ENCODE results near the gene NSD2.
A peak's percentile ranks its signal among the peaks of the same experiment; 100 is the strongest.
"Not testable (repeated sequence)": the region's sequence is repeated elsewhere in the genome, so short reads cannot be mapped to it uniquely, and the experiment has no call there.

The NSD2 gene

DNA sequence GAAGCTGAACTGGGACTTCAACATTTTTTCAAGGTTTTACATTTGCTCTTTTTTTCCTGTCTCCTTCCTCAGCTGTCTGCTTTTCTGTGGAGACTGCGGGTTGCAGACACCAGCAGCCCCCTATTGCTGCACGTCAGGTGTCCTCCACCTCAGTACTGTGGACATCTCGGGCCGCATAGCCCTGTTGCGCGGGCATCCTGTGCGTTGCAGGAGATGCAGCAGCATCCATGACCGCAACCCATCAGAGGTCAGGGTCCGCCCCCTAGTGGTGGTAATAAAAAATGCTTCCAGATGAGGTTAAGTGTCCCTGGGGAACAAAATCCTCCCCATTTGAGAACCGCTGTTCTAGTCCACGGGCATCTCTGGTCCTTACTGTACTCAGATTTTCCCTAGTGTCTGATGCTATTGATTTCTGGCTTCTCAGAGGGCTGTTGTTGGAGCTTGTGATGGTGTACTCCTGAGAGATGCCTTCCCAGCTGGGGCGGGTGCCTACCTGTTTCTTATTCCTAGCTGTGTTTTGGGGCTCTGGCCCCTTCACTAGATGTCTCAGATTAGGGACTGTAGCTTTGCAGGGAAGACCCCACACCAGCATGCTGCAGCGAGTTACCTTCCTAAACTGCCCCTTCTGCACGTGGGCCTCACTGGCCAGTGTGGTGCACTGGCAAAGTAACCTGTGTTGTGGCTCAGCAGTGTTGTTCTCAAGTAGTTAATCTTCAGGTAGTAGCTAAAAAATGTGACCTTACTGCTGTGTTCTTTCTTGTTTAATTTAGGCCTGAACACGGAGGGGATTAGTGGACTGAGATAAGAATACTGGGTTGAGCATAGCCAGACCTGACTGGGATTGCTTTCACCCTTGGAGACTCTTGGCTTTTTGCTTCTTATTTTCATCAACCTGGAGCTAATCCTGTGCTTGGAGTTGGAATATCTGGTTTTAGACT lies 28.2 kb downstream of the NSD2 start:
- DNase-seq (ENCODE audit: low spot score), result peak; percentile 88

- no peak for DNase-seq (ENCODE audit: low spot score)
Observed at GRCh38 chr4:1900087-1900433, 28.9 kb downstream of the NSD2 start.

DNA sequence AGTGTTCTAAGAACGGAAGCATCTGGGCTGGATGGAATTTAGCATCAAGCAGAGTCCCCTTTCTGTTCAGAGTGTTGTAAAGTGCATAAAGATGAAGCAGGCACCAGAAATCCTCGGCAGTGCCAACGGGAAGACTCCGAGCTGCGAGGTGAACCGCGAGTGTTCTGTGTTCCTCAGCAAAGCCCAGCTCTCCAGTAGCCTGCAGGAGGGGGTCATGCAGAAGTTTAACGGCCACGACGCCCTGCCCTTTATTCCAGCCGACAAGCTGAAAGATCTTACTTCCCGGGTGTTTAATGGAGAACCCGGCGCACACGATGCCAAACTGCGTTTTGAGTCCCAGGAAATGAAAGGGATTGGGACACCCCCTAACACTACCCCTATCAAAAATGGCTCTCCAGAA lies 29.4 kb downstream of the NSD2 start:
- DNase-seq (ENCODE audit: low spot score), result no peak

GRCh38 chr4:1901127-1901526 lies 29.9 kb downstream of the NSD2 start:
- no peak for DNase-seq (ENCODE audit: low spot score)

- no peak for DNase-seq (ENCODE audit: low spot score)
Observed at GRCh38 chr4:1902243-1902642, 31.1 kb downstream of the NSD2 start.

- no peak for DNase-seq (ENCODE audit: low spot score)
Observed at GRCh38 chr4:1903035-1903434, 31.8 kb downstream of the NSD2 start.

GRCh38 chr4:1904042-1904441 lies 32.8 kb downstream of the NSD2 start:
- no peak for DNase-seq (ENCODE audit: low spot score)

DNA sequence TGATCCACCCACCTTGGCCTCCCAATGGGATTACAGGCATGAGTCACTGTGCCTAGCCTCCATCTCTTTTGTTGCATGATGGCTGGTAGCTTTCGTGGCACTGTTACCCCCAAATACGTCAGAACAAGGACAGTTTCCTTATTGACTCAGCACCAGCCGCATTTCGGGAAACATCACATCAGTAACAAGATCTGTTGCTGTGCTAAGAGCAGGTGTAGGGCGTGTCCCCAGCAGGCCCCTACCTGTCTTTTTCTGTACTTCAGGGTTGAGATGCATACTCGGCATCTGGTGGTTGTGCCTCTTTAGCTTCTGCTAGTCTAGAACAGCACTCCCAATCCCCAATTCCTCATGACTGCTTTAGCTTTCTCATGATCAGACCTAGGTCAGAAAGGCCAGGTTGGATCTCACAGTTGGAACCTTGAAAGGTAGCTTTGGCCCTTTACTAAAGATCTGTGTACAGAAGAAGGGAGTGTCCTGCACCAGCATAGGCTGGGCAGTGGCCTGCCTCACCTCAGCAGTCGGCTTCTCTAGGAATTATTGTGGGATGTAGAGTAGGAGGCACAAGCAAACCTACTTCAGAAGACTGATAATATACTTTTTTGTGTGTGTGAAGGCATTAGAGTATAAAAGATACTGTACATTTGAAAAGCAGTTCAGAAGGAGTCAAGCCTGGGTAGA lies 36.8 kb downstream of the NSD2 start:
- DNase-seq (ENCODE audit: low spot score), result no peak

- not testable (repeated sequence) for DNase-seq (ENCODE audit: low spot score)
Observed at GRCh38 chr4:1909696-1910095, 38.5 kb downstream of the NSD2 start.

GRCh38 chr4:1910643-1911042 lies 39.5 kb downstream of the NSD2 start:
- DNase-seq (ENCODE audit: low spot score), result no peak

DNA sequence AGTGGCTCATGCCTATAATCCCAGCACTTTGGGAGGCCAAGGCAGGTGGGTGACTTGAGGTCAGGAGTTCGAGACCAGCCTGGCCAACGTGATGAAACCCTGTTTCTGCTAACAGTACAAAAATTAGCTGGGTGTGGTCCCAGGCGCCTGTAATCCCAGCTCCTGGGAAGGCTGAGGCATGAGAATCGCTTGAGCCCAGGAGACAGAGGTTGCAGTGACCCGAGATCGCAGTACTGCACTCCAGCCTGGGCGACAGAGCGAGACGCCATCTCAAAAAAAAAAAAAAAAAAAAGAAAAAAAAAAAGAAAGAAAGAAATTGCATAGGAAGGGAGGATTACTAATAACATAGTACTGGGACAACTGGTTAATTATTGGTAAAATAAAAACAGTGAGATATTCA lies 40.1 kb downstream of the NSD2 start:
- not testable (repeated sequence) for DNase-seq (ENCODE audit: low spot score)

DNA sequence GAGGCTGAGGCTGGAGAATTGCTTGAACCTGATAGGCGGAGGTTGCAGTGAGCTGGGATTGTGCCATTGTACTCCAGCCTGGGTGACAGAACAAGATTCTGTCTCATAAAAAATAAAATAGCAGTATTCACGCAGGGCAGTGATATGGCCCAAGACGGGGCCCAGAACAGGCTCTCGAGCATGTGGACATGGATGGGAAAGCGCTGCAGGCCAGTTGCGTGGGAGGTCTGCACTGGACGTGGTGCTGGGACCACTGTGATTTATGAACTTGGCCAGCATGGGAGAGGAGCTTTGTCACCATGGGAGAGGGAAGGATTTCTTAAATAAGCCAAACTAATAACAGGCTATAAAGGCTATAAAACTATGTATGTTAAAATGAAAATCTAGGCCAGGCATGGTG lies 51.6 kb downstream of the NSD2 start:
- DNase-seq (ENCODE audit: low spot score), result no peak

GRCh38 chr4:1927675-1928074 lies 56.5 kb downstream of the NSD2 start:
- DNase-seq (ENCODE audit: low spot score), result peak; percentile 5

- DNase-seq (ENCODE audit: low spot score), result no peak
Observed at GRCh38 chr4:1928356-1929239, 57.4 kb downstream of the NSD2 start.

DNA sequence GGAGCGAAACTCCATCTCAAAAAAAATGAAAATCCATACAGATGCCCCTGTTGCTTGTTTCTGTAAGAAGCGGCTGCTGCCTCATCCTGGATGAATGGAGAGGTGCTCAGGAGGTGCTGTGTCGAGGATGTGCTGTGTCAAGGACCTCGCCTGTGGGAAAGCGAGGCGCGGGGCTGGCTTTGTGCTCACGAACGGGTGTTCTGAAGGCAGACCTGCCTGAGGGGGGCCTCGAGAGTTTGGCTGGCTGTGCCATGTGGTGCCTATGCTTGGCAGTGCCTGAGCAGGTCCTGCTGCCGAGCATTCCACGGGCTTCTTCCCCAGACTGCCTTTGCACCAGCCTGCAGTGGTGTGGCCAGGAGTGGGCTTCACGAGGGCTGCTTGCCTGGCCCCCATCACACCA lies 61.5 kb downstream of the NSD2 start:
- no peak for DNase-seq (ENCODE audit: low spot score)

GRCh38 chr4:1933700-1934099 lies 62.5 kb downstream of the NSD2 start:
- no peak for DNase-seq (ENCODE audit: low spot score)

DNA sequence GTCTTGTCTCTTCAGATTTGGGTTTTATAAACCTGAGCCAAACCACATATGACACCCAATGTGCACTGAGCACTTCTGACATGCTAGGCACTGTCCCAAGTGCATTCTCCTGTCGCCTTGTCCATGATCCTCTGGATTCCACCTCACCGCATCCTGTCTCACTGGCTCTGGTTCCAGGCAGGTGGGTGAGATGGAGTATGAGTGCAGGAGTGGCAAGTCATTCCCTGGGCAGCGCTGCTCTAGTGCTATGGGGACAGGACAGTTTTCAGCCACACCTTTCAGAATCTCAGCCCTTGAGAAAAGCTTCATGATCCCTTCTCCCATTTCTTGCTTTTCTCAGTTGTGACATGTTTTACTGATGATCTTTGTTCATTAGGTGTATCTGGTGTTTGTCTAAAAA lies 66.4 kb downstream of the NSD2 start:
- DNase-seq (ENCODE audit: low spot score), result no peak

DNA sequence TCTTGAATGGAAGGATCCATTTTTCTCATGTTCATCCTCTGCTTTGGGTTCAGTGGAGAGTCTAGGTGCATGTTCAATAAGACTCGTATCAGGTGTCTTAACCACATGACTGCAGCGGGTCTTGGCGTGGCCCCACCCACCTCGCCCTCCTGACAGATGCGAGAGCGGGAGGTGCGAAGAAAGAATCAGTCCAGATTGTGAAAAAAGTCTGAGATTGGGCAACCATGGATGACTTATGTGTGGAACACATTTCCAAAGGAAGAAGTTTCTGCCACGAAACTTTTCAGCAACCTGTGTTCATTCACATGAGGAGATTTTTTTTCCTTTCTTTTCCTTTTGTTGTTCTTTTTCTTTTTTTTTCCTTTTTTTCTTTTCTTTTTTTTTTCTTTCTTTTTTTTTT lies 66.8 kb downstream of the NSD2 start:
- DNase-seq (ENCODE audit: low spot score), result no peak

DNA sequence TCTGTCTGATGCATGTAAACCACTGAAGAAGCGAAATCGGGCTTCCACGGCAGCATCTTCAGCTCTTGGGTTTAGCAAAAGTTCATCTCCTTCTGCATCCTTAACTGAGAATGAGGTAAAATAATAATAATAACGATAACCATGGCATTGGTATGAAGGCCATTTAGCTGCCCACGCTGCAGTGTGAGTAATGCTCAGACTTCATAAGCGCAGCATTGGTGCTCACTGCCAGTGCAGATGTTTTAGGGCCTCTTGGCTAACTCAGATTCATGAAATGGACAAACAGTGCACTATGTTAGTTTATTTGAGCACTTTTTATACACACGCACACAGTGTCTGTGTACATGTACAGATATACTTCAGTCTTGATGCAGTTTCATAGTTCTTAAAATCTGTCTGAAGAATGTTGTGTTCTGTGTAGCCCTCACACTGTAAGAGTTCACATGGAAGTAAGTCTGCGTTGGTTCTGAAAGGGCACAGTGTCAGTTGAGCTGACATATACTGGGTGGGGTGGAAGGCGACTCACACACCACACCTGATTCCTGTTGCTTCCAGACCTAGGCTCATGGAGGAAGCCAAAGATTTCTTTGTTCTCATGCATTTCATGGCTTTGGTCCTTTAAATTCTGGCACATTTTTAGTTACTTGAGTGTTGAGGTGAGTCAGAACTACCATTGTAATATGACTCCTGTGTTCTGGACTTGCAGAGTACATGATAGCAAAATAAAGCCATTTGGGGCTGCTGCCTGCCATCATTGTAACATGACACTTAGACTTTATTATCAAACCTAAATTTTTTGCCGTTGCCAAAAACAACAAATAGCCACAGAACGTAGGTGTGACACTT lies 68.7 kb downstream of the NSD2 start:
- peak; percentile 17 for DNase-seq (ENCODE audit: low spot score)

GRCh38 chr4:1940566-1940965 lies 69.4 kb downstream of the NSD2 start:
- DNase-seq (ENCODE audit: low spot score), result no peak

DNA sequence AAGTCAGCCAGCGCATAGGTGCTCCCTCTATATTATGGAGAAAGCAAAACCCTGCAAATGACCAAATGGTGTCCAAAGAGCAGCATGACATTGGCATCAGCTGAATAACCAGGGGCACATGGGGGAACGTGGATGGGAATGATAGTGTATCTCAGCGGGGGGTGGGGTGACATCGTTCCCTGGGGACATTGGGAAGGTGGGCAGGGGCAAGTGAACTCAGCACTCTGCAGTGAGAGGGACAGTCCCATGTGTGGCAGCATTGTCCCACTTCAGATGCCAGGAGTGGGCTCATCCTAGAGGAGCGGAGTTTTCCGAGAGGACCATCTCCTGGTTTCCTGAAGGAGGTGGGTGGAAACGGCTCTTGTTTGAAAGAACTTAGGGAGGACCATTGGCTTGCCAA lies 72.7 kb downstream of the NSD2 start:
- DNase-seq (ENCODE audit: low spot score), result no peak

All from COLO829 (cell line).